WTC11 (cell line): Measurements from ENCODE around the gene ABI2. TPM values are rescaled to one million over a fixed set of nuclear protein-coding genes. Genes with fewer than 3 reads are reported as not detected.

Experiments used
- ATAC-seq: fragments of 200-7000 bp; cut with Tn5 transposase; 2 replicates; pipeline ENCODE4 v1.10.0; 2021; ENCODE audit warnings: mild to moderate bottlenecking, moderate library complexity
- CTCF ChIA-PET: fragments of 300-600 bp; sonication (Branson Sonifier 250); formaldehyde crosslinking; loops from one replicate; lab custom pipeline; 2021; ENCODE audit warnings: antibody characterized with exemption; lab: Charles Lee
- POLR2A ChIA-PET: fragments of 350-600 bp; sonication (Branson Sonifier 250); formaldehyde crosslinking; loops from one replicate; lab custom pipeline; 2021; ENCODE audit warnings: antibody characterized with exemption; lab: Charles Lee
- DNase-seq: peaks from one replicate; pipeline ENCODE4 v3.0.0; 2021; ENCODE audit warnings: low spot score
- H3K27ac Mint-ChIP-seq: 2 replicates; pipeline ENCODE4 v1.8.0; 2021; ENCODE audit warnings: mixed read lengths
- H3K27me3 Mint-ChIP-seq: 2 replicates; pipeline ENCODE4 v1.8.0; 2021; ENCODE audit warnings: low read depth, mild to moderate bottlenecking, moderate library complexity, mixed read lengths
- H3K36me3 Mint-ChIP-seq: 2 replicates; pipeline ENCODE4 v1.8.0; 2021; ENCODE audit warnings: mixed read lengths
- H3K4me1 Mint-ChIP-seq: 2 replicates; pipeline ENCODE4 v1.8.0; 2022; ENCODE audit warnings: mixed read lengths
- H3K4me3 Mint-ChIP-seq: 2 replicates; pipeline ENCODE4 v1.8.0; 2021; ENCODE audit warnings: mild to moderate bottlenecking, moderate library complexity, mixed read lengths
- H3K9me3 Mint-ChIP-seq: 2 replicates; pipeline ENCODE4 v1.8.0; 2021; ENCODE audit warnings: mixed read lengths
- CREB1 ChIP-seq: sonication (generic); formaldehyde crosslinking; IDR thresholded peaks from 2 replicates; pipeline ENCODE4 v1.8.0; 2023; ENCODE audit warnings: mild to moderate bottlenecking, missing genetic modification reagents
- ESRRA ChIP-seq: sonication (generic); formaldehyde crosslinking; IDR thresholded peaks from 2 replicates; pipeline ENCODE4 v1.8.1; 2022; ENCODE audit warnings: mild to moderate bottlenecking, missing genetic modification reagents, borderline replicate concordance
- KAT7 ChIP-seq: sonication (generic); formaldehyde crosslinking; IDR thresholded peaks from 2 replicates; pipeline ENCODE4 v1.8.1; 2023; ENCODE audit warnings: missing genetic modification reagents, mild to moderate bottlenecking, borderline replicate concordance
- MYBL2 ChIP-seq: sonication (generic); formaldehyde crosslinking; IDR thresholded peaks from 2 replicates; pipeline ENCODE4 v1.8.1; 2023; ENCODE audit warnings: mild to moderate bottlenecking, moderate library complexity, missing genetic modification reagents
- NFATC4 ChIP-seq: fragments of 250-450 bp; sonication (Bioruptor Pico); IDR thresholded peaks from 2 replicates; pipeline ENCODE4 v1.9.0; 2021; ENCODE audit warnings: mild to moderate bottlenecking
- NFE2L1 ChIP-seq: sonication (generic); formaldehyde crosslinking; IDR thresholded peaks from 2 replicates; pipeline ENCODE4 v1.8.1; 2023; ENCODE audit warnings: missing genetic modification reagents
- RORB ChIP-seq: fragments of 250-450 bp; sonication (Bioruptor Pico); IDR thresholded peaks from 2 replicates; pipeline ENCODE4 v1.9.0; 2021; ENCODE audit warnings: mild to moderate bottlenecking
- SMAD3 ChIP-seq: sonication (generic); formaldehyde crosslinking; IDR thresholded peaks from 2 replicates; pipeline ENCODE4 v1.8.0; 2022; ENCODE audit warnings: missing genetic modification reagents, mild to moderate bottlenecking, borderline replicate concordance
- SOX15 ChIP-seq: fragments of 250-450 bp; sonication (Bioruptor Pico); IDR thresholded peaks from 2 replicates; pipeline ENCODE4 v1.9.0; 2021; ENCODE audit warnings: mild to moderate bottlenecking
- TEAD4 ChIP-seq: sonication (generic); formaldehyde crosslinking; IDR thresholded peaks from 2 replicates; pipeline ENCODE4 v1.8.0; 2022; ENCODE audit warnings: mild to moderate bottlenecking, missing genetic modification reagents
- ZBTB21 ChIP-seq: sonication (generic); formaldehyde crosslinking; IDR thresholded peaks from 2 replicates; pipeline ENCODE4 v1.8.1; 2023; ENCODE audit warnings: mild to moderate bottlenecking, missing genetic modification reagents, borderline replicate concordance
- ZNF138 ChIP-seq: sonication (generic); formaldehyde crosslinking; conservative IDR thresholded peaks from 2 replicates; pipeline ENCODE4 v1.8.1; 2022; ENCODE audit warnings: mild to moderate bottlenecking, moderate library complexity, missing genetic modification reagents
- ZNF317 ChIP-seq: sonication (generic); formaldehyde crosslinking; IDR thresholded peaks from 2 replicates; pipeline ENCODE4 v1.8.1; 2023; ENCODE audit warnings: low read depth, mild to moderate bottlenecking, moderate library complexity, missing genetic modification reagents, borderline replicate concordance
- total RNA-seq: library from RNA; stranded (reverse); gene quantifications from 3 replicates; pipeline ENCODE4 v1.2.3, GENCODE V29; 2021
- TF ChIP-seq, protein P1 (sequence below): fragments of 250-450 bp; sonication (Bioruptor Pico); IDR thresholded peaks from 2 replicates; pipeline ENCODE4 v1.9.0; 2021; ENCODE audit warnings: moderate library complexity, mild to moderate bottlenecking, inconsistent platforms, borderline replicate concordance
- TF ChIP-seq, protein P2 (sequence below): sonication (generic); formaldehyde crosslinking; IDR thresholded peaks from 2 replicates; pipeline ENCODE4 v1.8.1; 2023; ENCODE audit warnings: mild to moderate bottlenecking, missing genetic modification reagents, borderline replicate concordance
- TF ChIP-seq, protein P3 (sequence below): fragments of 250-450 bp; sonication (Bioruptor Pico); IDR thresholded peaks from 2 replicates; pipeline ENCODE4 v1.8.0; 2021; ENCODE audit warnings: mild to moderate bottlenecking
- TF ChIP-seq, protein P4 (sequence below): sonication (generic); formaldehyde crosslinking; IDR thresholded peaks from 2 replicates; pipeline ENCODE4 v1.8.1; 2023; ENCODE audit warnings: mild to moderate bottlenecking, moderate library complexity, missing genetic modification reagents

The ABI2 gene
- total RNA-seq, 1 experiment from 2014 or later, result 121 TPM

DNA sequence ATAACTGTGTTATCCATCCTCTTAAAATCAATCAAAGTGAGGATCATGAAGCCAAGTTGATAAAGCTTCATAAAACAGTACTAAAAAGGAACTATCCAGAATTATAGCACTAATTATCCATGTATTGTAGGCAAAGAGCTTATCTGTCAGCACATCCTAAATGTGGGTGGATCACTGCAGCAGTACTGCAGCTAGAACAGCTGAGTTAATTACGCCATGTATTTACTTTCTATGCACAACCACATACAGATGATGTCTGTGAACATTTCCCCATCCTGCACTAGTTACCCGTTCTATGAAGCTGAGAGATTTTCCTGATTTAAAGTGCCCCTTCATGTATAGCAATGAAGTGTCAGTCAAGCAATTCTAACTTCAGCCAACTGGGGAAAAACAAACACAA lies 110.3 kb downstream of the ABI2 start:
- no peak for ATAC-seq
- no peak for DNase-seq
- CTCF ChIA-PET, result interaction anchor here (0.7 kb wide), 1 partner anchor 377 kb away, joined by 3 read pairs; no protein-coding TSS in a partner anchor
- H3K27me3 Mint-ChIP-seq, result no peaks in the 10 kb centered on the region
- peaks cover 18% of the 10 kb centered on the region for H3K36me3 Mint-ChIP-seq
- POLR2A ChIA-PET, result no interaction called here
- no peak overlapping the region for H3K4me3 Mint-ChIP-seq
- TF ChIP-seq ESRRA (CRISPR knock-in tag) (no peak), SOX15 (CRISPR knock-in tag) (no peak)
- H3K4me1 Mint-ChIP-seq, result peaks cover 12% of the 10 kb centered on the region
- H3K9me3 Mint-ChIP-seq, result no peaks in the 10 kb centered on the region
- no peak overlapping the region for H3K27ac Mint-ChIP-seq

DNA sequence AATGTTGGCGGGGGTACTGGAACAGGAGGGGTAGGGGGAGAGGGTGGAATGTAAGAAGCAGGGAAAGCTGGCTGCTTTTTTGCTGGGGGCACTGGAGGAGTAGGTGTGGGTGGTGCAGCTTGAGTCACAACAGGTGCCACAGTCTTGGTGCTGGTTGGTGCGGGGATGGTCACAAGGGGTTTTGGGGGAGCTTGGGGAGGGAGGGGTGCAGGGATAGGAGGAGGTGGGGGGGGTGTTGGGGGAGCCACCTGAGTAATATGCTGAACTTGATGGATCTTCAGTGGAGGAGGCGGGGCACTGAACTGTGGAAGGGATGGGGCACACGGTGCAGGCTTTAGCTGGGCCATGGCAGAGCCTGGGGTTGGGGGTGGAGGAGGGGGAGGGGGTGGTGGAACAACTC lies 112.5 kb downstream of the ABI2 start:
- TF ChIP-seq NFE2L1 (no peak), SOX15 (CRISPR knock-in tag) (no peak), ZNF138 (CRISPR knock-in tag) (no peak), SMAD3 (CRISPR knock-in tag) (no peak)
- TF ChIP-seq, protein P1, sequence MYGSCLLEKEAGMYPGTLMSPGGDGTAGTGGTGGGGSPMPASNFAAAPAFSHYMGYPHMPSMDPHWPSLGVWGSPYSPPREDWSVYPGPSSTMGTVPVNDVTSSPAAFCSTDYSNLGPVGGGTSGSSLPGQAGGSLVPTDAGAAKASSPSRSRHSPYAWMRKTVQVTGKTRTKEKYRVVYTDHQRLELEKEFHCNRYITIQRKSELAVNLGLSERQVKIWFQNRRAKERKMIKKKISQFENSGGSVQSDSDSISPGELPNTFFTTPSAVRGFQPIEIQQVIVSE, result no peak
- peaks cover 12% of the 10 kb centered on the region for H3K4me1 Mint-ChIP-seq
- no peak for ATAC-seq
- no peaks in the 10 kb centered on the region for H3K9me3 Mint-ChIP-seq
- H3K4me3 Mint-ChIP-seq, result no peak overlapping the region
- H3K27ac Mint-ChIP-seq, result no peak overlapping the region
- ChIA-PET POLR2A (interaction anchor here (0.6 kb wide), 1 partner anchor 245 kb away, joined by 5 read pairs; no protein-coding TSS in a partner anchor), CTCF (interaction anchor here (0.5 to 1.3 kb wide), 2 partner anchors 468 to 469 kb away, joined by 3 read pairs; no protein-coding TSS in a partner anchor)
- H3K27me3 Mint-ChIP-seq, result no peaks in the 10 kb centered on the region
- DNase-seq, result no peak
- H3K36me3 Mint-ChIP-seq, result peaks cover 18% of the 10 kb centered on the region

DNA sequence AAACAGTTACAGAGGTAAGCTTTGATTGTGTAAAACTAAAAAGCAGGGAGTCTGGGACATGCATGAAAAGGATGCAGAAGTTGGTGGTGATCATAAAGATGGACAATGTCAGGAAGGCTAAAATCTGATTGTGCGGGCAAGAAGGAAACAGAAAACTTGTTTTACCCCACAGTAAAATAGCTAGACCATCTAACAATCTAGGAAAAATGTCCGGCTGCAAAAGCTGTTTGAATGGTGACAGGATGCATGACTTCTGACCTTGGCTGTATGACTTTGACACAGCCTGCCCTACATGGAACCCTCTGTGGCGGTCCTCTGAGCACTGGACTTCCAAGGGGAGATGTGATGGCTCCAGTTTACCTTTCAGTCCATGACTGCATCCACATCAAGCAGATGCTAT lies 113.3 kb downstream of the ABI2 start:
- no peaks in the 10 kb centered on the region for H3K27me3 Mint-ChIP-seq
- DNase-seq, result no peak
- TF ChIP-seq, protein P2, sequence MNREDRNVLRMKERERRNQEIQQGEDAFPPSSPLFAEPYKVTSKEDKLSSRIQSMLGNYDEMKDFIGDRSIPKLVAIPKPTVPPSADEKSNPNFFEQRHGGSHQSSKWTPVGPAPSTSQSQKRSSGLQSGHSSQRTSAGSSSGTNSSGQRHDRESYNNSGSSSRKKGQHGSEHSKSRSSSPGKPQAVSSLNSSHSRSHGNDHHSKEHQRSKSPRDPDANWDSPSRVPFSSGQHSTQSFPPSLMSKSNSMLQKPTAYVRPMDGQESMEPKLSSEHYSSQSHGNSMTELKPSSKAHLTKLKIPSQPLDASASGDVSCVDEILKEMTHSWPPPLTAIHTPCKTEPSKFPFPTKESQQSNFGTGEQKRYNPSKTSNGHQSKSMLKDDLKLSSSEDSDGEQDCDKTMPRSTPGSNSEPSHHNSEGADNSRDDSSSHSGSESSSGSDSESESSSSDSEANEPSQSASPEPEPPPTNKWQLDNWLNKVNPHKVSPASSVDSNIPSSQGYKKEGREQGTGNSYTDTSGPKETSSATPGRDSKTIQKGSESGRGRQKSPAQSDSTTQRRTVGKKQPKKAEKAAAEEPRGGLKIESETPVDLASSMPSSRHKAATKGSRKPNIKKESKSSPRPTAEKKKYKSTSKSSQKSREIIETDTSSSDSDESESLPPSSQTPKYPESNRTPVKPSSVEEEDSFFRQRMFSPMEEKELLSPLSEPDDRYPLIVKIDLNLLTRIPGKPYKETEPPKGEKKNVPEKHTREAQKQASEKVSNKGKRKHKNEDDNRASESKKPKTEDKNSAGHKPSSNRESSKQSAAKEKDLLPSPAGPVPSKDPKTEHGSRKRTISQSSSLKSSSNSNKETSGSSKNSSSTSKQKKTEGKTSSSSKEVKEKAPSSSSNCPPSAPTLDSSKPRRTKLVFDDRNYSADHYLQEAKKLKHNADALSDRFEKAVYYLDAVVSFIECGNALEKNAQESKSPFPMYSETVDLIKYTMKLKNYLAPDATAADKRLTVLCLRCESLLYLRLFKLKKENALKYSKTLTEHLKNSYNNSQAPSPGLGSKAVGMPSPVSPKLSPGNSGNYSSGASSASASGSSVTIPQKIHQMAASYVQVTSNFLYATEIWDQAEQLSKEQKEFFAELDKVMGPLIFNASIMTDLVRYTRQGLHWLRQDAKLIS (CRISPR knock-in tag), result no peak
- TF ChIP-seq ZNF317, result no peak
- no peak for TF ChIP-seq CREB1 (CRISPR knock-in tag)
- TF ChIP-seq, protein P3, sequence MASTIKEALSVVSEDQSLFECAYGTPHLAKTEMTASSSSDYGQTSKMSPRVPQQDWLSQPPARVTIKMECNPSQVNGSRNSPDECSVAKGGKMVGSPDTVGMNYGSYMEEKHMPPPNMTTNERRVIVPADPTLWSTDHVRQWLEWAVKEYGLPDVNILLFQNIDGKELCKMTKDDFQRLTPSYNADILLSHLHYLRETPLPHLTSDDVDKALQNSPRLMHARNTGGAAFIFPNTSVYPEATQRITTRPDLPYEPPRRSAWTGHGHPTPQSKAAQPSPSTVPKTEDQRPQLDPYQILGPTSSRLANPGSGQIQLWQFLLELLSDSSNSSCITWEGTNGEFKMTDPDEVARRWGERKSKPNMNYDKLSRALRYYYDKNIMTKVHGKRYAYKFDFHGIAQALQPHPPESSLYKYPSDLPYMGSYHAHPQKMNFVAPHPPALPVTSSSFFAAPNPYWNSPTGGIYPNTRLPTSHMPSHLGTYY (CRISPR knock-in tag), result no peak
- no peak for TF ChIP-seq ZBTB21 (CRISPR knock-in tag)
- TF ChIP-seq RORB (CRISPR knock-in tag), result no peak
- no peak for TF ChIP-seq NFATC4
- TF ChIP-seq TEAD4, result no peak
- no peak for TF ChIP-seq SOX15 (CRISPR knock-in tag)
- no peak for TF ChIP-seq KAT7 (CRISPR knock-in tag)
- TF ChIP-seq MYBL2, result no peak
- TF ChIP-seq, protein P4, sequence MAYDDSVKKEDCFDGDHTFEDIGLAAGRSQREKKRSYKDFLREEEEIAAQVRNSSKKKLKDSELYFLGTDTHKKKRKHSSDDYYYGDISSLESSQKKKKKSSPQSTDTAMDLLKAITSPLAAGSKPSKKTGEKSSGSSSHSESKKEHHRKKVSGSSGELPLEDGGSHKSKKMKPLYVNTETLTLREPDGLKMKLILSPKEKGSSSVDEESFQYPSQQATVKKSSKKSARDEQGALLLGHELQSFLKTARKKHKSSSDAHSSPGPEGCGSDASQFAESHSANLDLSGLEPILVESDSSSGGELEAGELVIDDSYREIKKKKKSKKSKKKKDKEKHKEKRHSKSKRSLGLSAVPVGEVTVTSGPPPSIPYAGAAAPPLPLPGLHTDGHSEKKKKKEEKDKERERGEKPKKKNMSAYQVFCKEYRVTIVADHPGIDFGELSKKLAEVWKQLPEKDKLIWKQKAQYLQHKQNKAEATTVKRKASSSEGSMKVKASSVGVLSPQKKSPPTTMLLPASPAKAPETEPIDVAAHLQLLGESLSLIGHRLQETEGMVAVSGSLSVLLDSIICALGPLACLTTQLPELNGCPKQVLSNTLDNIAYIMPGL (CRISPR knock-in tag), result no peak
- POLR2A ChIA-PET, result no interaction called here
- H3K4me1 Mint-ChIP-seq, result peaks cover 12% of the 10 kb centered on the region
- H3K36me3 Mint-ChIP-seq, result peaks cover 22% of the 10 kb centered on the region
- H3K4me3 Mint-ChIP-seq, result no peak overlapping the region
- CTCF ChIA-PET, result no interaction called here
- no peaks in the 10 kb centered on the region for H3K9me3 Mint-ChIP-seq
- peak overlapping the region; percentile 67; the same call in 1 of the 2 replicates for H3K27ac Mint-ChIP-seq
- ATAC-seq, result no peak
